GM19467 (cell line): ENCODE data around the gene SLC6A19.

ENCODE experiments used
- ATAC-seq: cut with Tn5 transposase; IDR thresholded peaks from one replicate; pipeline ENCODE4 v1.9.1; 2021; ENCODE audit warnings: mild to moderate bottlenecking, moderate library complexity; ENCODE audit not compliant: unreplicated experiment

The SLC6A19 gene

DNA sequence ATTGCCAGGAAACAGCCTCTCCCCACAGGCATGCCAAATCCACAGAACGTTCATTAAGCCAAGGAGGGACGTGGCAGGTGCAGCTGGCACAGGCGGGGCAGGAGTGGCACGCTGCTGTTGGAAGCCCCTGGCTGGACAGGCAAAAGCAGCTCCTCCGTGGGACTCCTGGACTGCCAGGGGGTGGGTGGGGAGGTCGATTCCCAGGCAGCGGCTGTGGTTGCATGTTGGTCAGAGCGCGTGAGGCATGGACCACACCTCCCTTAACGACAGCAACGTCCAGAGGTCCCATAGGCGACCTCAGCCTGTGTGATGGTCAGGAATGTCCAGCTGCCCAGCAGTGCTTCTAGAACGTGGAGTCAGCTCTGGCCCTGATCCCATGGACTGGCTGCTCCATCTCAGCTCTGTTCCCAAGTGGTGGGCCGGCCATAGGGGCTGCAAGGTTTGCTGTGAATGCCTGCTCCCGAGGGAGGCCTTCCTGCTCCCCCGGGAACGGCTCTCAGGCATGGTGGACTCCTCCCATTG is 6.9 kb downstream of the SLC6A19 start:
- ATAC-seq: no peak

DNA sequence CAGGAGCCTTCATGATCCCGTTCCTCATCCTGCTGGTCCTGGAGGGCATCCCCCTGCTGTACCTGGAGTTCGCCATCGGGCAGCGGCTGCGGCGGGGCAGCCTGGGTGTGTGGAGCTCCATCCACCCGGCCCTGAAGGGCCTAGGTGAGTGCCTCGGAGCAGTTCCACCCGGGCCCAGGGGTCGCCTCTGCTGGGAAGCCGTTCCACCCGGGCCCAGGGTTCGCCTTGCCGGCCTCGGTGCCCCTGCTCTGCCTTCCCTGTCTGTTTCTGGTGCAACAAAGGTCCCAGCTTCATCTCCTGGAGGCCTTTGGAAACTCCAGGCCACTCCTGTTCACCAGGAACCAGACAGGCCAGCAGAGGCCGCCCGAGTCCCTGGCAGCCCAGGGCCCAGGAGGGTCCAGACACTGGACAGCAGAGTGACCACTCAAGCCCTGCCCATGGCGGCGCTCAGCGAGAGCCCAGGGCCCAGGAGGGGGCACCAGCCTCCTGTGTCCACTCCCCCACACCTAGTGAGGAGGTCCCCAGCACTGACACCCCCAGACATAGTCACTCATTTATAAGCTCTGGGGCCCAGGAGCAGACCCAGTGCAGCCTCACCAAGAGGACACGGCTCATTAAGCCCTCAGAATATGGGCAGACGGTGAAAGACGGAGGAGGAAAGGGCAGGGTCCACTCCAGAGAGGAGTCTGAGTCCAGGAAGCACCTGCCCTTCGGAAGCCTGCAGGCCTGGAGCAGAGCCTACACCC is 7.5 kb downstream of the SLC6A19 start:
- ATAC-seq: no peak

DNA sequence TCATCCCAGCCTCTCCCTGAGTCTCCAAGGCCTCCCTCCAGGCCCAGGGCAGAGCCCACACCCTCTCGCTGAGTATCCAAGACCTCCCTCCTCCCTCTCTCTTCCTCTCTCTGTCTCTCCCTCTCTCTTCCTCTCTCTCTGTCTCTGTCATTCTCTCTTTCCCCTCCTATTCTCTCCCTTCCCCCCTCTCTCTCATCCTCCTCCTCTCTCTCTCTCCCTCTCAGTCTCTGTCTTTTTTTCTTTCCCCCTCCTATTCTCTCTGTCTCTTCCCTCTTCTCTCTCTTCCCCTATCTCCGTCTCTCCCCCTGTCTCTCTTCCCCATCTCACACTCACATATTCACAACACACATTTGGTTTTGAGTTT is 8.1 kb downstream of the SLC6A19 start:
- no peak for ATAC-seq

DNA sequence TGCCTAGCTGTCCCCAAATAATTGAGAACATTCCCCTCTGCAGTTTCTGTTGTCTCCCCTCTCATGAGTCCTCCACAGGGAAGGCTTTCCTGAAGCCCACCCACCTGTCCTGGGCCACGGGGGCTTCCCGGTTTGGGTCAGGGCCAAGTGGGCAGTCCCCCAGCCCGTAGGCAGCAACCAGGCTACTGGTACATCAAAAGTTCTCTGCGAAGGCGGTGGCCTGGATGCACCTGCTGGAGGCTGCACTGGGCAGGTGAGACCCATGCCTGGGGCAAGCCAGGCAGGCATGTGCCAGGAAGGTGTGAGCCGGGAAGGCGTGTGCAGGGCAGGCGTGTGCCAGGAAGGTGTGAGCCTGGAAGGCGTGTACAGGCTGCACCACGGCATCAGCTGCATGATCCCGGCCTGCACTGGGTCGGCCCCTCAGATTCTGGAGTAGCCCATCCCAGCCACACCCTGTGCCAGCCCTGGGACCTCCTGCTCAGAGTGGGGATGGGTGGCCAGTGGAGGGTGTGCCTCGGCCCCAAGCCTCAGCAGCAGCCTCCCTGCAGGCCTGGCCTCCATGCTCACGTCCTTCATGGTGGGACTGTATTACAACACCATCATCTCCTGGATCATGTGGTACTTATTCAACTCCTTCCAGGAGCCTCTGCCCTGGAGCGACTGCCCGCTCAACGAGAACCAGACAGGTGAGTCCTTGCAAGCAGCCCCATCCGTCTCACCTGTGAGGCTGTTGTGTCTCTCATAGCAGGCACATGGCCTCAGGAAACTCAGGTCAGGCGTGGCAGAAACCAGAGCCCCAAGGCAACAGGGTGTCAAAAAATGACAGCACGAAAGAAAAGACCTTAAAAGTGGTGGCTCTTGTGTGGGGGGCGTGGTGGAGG is 8.7 kb downstream of the SLC6A19 start:
- no peak for ATAC-seq

DNA sequence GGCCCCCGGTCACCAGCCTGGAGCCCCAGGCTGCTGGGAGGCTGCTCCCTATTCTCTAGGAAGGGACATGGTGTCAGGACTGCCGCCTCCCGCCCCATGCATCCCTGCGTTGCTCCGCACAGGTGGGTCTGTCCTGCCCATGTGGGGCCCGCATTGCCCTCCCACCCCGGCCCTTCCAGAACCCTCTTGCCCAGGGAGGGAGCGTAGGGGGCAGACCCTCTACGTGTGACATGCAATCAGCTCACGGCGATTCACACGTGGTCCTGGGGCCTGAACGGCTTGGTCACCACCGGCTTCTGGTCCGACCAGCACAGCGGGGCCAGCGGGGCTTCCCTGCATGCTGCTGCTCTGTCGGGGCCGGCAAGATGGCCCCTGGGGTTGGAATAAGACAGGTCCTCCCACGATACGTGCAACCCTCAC is 9.4 kb downstream of the SLC6A19 start:
- no peak for ATAC-seq

DNA sequence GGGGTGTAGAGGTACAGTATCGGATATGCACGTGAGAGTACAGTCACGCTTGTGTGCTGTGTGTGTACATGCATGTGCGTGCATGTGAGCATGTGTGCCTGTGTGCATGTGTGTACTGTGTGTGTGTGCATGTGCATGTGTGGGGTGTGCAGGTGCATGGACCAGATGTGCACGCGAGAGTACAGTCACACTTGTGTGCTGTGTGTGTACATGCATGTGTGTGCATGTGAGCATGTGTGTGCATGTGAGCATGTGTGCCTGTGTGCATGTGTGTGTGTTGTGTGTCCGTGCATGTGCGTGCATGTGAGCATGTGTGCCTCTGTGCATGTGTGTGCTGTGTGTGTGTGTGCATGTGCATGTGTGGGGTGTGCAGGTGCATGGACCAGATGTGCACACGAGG is 10.3 kb downstream of the SLC6A19 start:
- no peak for ATAC-seq

DNA sequence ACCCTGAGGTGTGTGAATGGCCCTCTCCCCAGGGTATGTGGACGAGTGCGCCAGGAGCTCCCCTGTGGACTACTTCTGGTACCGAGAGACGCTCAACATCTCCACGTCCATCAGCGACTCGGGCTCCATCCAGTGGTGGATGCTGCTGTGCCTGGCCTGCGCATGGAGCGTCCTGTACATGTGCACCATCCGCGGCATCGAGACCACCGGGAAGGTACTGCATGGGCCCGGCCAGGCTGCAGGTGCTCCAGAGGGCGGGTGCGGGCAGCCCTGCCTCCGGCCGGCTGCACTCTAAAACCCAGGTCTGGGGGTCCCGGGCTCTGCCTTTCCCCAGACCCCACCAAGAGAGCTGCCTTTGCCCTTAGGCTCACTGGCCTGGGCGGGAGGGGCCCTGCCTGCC is 10.9 kb downstream of the SLC6A19 start:
- no peak for ATAC-seq

DNA sequence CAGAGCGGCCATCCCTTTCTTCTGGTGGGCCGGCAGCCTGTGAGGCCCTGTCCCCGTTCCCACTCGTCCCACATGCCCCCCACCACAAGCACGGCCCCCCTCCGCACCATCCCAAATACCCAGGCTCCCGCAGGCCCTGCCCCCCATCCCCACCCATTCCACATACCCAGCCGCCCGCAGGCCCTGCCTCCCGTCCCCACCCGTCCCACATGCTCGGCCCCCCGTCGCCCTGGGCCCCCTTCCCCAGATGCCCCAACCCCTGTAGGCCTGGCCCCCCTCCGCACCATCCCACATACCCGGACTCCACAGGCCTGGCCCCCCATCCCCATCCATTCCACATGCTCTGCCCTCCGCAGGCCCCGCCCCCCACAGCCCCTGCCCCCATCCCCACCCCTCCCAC is 11.5 kb downstream of the SLC6A19 start:
- ATAC-seq: no peak

DNA sequence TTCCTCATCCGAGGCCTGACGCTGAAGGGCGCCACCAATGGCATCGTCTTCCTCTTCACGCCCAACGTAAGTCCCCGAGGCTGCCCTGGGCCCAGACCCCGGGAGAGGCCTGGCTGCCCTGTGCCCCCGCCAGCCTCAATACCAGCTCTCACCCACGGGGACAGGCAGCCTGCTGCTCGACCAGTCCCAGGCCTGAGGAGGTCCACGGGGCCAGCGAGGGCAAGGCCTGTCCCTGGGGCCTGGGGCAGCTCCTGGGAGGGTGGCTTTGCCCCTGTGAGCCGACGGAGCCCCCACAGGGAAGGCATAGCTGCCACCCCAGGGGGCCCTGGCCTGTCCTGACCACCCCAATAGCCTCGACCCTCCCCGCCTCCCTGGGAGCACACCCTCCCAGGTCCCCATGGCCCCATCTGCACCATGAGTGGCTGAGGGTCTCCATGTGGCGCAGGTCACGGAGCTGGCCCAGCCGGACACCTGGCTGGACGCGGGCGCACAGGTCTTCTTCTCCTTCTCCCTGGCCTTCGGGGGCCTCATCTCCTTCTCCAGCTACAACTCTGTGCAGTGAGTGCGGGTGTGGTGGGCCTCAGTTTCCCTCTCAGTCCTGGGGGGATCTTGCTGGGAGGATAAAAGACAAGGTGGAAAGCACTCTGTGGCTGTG is 12.2 kb downstream of the SLC6A19 start:
- no peak for ATAC-seq

DNA sequence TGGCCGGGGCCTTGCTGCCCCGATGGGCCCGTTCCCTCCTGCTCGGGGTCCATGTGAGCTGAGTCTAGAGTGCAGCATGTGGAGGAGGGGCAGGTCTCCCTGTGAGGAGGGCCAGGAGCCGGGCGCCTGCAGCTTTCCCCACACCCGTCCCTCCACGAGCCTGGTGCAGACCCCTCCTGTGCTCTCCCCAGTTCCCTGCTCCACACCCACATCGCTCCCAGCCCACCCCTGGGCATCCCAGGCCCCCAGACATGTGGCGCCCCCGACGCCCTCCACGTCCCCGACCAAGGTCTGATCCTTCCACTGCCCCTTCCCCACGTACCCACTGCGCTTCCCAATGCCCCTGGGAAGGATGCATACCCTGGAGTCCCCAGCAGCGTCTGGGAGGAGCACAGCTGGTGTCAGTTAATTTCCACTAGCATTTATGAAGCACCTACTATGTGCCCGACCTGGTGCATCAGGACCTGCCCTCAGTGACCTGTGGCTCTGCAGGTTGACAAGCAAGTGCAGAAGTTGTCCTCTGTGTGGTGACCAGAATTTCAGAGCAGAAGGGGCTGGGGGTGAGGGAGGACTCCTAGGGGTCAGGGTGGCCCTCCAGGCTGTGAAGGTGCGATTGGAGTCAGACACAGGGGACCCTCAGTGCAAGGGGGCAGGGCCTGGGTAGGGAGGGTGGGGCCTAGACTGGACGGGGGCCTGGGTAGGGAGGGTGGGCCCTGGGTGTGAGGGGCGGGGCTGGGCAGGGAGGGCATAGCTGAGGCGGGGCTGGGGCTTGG is 13.0 kb downstream of the SLC6A19 start:
- no peak for ATAC-seq

DNA sequence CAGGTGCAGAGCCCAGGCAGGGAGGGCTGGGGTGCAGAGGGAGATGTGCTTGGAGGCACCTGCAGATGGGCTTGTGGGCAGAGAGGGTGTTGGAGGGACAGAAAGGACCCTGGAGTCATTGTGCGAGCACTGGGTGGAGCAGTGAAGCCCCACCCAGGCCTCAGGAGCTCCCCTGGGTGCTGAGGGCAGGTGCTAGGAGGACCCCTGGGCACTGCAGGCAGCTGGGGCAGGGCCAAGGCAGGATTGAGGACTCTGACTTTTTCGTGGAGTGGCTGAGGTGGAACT is 13.5 kb downstream of the SLC6A19 start:
- no peak for ATAC-seq

DNA sequence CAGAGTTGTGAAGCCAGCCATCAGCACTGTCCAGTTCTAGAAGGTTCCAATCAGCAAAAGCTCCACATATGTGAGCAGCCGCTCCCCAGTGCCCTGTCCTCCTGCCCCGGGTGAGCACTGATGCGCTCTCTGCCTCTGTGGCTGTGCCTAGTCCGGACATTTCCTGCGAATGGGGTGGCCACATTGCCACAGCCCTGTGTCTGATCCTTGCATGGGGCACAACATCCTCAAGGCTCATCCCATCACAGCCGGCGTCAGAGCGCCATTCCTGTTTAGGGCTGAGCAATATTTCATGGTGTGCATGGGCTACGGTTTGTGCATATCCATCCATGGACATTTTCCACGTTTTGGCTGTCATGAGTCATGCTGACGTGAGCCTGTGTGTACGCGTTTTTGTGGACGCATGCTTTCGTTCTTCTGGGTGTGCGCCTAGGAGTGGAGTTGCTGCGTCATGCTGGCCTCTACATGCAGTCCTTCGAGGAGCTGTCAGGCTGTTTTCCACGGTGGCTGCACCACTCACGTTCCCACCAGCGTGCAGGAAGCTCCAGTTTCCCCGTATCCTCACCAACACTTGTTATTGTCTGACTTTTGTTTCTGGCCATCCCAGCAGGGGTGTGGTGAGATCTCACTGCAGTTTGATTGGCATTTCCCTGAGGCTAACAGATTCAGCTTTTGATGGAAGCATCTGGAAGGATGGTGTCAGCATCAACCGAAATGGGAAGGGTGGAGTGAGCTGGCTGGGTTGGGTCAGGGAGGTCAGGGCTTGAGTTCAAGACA is 14.1 kb downstream of the SLC6A19 start:
- ATAC-seq: no peak

DNA sequence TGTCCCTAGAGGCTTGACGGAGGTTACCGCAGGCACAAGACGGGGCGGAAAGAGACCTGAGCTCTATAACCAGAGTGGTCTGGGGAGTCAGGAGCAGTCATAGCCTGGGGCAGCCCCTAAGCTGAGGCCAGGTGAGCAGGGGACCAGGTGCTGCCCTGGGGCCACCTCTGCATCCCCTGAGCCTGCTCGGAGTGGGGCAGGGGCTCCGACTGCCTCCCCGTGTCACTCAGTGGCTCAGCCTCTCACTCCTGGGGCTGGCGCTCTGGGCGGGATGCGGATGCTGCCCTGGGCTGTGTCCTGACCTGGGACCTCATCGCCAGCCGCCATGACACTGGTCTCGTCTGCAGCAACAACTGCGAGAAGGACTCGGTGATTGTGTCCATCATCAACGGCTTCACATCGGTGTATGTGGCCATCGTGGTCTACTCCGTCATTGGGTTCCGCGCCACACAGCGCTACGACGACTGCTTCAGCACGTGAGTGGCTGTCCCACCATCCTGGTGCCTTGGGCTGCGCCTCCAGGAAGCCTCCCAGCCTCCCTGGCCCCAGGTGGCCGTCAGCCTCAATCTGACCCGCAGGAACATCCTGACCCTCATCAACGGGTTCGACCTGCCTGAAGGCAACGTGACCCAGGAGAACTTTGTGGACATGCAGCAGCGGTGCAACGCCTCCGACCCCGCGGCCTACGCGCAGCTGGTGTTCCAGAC is 15.0 kb downstream of the SLC6A19 start:
- ATAC-seq: no peak

DNA sequence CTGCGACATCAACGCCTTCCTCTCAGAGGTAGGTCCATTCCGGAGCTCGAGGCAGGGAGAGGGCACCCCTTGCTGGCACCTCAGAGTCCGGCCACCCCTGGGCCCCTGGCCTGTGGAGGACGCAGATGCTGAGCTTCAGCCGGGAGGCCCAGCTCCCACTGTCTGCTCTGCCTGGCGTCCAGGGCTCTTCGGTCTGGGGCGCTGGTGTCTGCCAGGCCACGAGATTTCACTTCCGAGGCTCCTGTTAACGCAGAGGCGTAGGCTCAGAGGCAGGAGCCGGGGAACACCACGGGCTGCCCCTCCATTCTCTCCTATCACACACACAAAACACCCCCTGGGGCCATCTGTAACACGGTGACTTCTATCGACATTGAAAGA is 15.5 kb downstream of the SLC6A19 start:
- ATAC-seq: no peak

DNA sequence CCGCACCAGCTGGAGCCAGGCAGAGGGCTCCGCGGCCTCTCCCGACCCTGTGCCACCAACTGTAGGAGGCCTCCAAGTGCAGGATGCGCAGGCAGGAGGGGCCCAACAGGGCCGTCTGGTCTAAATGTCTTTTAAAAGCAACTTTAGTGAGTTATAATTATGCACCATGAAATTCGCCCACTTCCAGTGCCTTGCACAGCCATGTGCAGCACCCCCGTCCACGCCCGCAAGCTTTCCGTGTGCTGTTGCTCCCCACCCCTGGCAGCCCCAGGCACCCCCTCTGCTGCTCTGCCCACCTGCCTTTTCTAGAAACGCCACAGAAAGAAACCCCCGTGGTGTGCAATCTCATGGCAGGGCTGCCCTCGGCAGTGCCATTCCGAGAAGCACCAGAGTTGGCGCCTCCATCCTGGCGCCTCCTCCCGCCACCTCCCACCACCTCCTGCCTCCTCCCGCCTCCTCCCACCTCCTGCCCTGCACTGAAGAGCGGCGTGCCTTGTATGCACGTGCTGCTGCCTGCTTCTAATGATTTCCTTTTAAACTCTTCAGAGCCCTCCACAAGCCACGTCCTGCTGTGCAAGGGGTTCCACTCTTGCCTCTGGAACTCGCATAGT is 16.3 kb downstream of the SLC6A19 start:
- ATAC-seq: no peak

DNA sequence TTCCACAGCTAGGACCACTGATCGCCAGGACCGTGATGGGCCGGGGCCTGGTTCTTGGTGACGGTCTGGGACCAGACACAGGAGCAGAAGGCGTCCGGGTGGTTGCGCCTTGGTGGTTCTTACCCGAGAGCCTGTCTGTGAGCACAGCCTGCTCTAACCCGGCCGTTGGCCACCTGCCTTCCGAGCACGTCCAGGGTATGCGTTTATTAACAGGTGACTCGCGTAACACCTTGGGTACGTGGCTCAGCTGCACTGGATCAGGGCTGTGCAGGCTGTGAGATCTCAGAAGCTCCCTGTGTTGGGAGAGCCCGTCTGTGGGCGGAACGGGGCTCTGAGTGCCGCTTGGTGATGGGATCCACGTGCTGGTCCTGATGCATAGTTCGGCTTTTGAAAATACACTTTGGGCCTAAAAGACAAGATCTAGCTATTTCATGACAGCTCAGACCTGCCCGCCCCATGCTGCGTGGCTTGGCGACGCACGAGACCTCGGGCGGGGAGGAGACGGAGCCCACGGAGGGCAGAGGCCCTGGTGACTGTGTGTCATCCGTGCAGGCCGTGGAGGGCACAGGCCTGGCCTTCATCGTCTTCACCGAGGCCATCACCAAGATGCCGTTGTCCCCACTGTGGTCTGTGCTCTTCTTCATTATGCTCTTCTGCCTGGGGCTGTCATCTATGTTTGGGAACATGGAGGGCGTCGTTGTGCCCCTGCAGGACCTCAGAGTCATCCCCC is 17.1 kb downstream of the SLC6A19 start:
- no peak for ATAC-seq

DNA sequence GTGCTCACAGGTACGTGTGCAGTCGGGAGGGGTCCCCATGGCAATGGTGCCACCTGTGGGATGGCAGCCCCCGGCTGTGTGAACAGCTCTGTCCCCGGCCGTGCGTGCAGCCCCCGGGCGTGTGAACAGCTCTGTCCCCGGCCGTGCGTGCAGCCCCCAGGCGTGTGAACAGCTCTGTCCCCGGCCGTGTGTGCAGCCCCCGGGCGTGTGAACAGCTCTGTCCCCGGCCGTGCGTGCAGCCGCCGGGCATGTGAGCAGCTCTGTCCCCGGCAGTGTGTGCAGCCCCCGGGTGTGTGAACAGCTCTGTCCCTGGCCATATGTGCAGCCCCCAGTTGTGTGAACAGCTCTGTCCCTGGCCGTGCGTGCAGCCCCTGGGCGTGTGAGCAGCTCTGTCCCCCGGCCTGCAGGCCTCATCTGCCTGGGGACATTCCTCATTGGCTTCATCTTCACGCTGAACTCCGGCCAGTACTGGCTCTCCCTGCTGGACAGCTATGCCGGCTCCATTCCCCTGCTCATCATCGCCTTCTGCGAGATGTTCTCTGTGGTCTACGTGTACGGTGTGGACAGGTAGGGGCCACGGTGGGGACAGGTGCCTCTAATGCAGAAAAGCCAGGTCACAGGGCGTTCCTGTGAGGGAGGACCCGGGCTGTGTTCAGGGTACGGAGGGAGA is 17.8 kb downstream of the SLC6A19 start:
- no peak for ATAC-seq

DNA sequence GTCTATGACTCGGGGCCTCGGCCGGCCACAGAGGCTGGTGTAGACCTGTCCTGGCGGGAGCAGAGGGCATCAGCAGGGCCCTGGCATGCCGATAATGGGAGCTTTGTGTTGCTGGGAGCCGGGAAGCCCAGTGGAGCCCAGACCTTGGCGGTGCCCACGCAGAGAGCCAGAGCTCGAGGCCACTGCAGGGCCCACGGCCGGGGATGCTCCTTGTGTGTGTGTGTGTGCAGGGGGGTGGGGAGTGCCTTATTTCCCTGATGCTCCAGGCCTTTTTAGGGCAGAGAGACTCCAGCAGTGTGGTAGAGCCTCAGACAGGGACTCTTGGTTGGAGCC is 18.3 kb downstream of the SLC6A19 start:
- no peak for ATAC-seq
